ENCODE data around the gene NF2.

The NF2 gene

GRCh38 chr22:29673361-29674066 lies 70.1 kb downstream of the NF2 start:
- DNase-seq, result no peak

GRCh38 chr22:29674121-29674520 lies 70.7 kb downstream of the NF2 start:
- DNase-seq, result no peak

DNA sequence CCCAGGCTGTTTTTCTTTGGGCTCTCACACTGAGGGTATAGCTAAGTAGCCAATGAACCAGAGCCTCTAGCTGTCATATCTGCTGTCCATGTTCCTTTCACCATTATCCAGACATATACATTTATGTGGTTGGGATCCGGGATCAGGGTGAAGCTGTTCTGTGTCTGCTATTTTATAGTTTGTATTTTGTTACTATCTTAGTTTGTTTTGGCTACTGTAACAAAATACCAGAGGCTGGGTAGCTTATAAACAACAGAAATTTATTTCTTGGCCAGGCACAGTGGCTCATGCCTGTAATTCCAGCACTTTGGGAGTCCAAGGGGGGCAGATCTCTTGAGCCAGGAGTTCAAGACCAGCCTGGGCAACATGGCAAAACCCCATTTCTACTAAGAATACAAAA lies 75.9 kb downstream of the NF2 start:
- DNase-seq, result no peak

DNA sequence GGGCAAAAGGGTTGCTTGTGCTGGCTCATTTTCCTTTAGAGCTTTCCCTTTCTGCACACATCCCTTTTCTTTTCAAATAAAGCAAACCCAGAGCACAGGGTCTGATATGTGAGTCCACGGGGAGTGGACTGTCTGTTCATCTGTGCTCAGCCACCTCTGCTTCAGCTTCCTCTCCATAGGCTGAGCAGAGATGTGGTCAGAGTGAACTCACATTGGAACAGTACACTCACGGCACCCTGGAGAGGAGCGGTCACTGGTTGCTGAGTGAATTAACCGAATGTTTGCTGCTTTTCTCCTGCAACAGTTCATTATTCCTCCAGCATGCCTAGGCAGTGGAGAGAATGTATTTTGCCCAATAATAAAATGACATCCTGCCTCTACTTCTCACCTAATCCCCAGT lies 80.1 kb downstream of the NF2 start:
- no peak for DNase-seq

DNA sequence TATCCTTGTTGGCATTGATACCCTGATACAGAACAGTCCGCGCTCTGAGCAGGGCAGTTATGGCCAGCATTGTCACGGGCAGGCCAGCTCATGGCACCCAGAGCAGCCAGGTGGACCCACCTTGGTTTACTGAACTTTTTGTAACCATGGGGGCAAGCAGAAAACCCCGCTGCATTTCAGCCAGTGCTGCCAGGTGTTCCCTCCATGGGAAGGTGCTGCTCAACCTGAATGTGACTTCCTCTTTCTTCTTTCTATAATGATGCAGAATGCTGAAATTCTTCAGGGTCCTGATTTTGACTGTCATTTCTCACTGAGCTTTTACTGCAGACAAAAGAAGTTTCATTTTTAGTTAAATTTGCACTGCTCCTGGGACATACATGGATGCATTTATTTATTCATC lies 80.8 kb downstream of the NF2 start:
- no peak for DNase-seq

- DNase-seq, result no peak
Observed at GRCh38 chr22:29689206-29689879, 85.9 kb downstream of the NF2 start.

- DNase-seq, result no peak
Observed at GRCh38 chr22:29689880-29690213, 86.4 kb downstream of the NF2 start.

- no peak for DNase-seq
Observed at GRCh38 chr22:29690476-29690875, 87.0 kb downstream of the NF2 start.

GRCh38 chr22:29691636-29692326 lies 88.3 kb downstream of the NF2 start:
- no peak for DNase-seq

DNA sequence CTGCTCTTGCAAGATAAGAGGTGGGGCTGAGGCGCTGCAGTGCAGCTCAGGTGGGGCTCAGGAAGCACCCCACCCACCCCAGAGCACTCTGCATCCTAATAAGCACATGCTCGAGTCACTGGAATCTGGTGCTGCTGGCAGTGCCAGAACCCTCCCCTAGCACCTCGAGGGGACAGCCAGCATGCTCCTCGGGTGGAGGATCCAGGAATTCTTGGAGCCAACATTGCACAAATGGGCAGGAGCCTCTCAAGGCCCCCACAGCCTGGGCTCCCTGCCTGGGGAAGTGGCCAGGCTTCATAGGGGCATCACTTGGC lies 88.9 kb downstream of the NF2 start:
- no peak for DNase-seq

GRCh38 chr22:29693161-29693560 lies 89.7 kb downstream of the NF2 start:
- no peak for DNase-seq

- DNase-seq, result no peak
Observed at GRCh38 chr22:29693671-29694070, 90.2 kb downstream of the NF2 start.

GRCh38 chr22:29695129-29695926 lies 91.9 kb downstream of the NF2 start:
- no peak for DNase-seq

DNA sequence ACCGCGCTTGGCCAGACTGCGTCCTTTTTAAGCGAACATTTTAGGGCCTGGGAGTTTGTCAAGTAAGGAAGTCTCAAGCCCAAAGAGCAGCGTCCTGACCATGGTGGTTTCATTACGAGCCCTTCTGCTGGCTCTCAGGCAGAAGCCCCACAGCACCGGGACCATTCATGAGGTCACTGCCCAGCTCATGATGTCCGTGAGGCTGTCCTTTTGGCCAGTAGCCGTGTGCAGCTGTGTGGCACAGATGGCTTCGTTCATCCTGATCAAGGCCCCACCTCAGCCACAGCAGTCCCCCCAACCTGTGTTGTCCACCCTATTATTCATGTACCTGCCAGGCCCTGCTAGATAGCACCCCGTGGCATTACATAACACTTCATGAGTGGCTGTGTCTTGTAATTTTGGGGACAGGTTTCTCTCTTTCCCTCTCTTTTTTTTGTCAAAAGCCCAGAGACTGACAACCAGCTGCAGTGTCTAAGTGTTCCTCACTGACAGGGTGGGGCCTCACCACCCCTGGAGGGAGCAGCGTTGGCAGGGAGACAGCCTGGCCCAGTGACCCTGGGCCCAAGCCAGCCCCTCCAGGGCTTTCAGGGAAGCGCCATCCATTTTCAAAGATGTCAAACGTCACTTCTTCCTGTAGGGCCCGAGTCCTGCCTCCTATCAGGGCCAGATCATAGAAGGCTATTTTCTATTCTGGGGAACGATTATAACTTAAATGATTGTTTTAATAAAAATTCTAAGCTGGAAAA lies 94.6 kb downstream of the NF2 start:
- DNase-seq, result no peak

- no peak for DNase-seq
Observed at GRCh38 chr22:29700206-29700899, 96.9 kb downstream of the NF2 start.

DNA sequence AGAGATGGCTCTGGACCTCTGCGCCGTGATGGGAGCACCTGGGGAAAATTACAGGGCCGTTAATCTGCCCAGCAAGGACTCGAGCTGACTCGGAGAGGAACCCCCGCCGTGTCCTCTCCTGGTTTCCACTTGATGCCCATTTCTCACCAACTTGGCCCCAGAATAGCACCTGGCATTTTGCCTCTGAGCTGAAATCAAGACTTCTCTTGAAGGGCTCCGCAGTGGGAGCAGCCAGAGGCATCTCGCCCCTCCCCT lies 97.4 kb downstream of the NF2 start:
- no peak for DNase-seq

DNA sequence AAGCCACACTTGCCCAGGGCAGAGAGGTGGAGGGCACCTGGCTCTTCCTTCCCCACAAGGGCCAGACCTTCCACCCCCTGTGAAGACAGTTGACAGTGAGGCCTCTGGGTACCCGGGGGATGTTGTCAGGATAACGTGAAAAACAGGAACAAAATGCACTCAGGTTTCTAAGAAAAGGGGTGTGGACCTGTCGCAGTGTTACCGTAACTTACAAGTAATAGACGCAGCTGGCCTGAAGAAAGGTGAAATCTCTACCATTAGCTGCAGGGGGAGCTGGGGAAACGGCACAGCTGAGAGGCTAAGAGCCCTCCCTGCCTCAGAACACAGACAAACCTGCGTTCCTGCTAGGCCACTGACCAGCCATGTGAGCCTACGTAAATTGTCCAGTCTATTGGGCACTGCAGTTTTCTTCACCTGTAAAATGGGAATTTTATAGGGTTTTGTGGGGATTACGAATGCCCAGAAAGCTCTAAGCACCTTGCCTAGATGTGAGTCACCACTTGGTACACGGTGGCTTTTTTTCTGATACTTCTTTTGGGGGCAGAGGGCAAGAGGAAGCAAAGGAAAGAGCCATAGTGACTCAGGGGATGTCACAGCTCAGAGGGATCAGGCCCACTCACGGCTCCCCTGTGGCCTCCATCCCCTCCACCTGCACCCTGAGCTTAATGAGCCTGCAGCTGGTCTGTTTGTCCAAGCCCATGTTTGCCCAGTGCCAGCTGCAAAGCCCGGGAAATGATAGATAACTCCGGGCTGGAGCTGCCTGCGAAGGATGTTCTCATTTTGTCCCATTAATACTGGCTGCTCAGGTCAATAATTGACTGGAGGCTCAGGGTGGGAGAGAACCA lies 97.9 kb downstream of the NF2 start:
- DNase-seq, result no peak

DNA sequence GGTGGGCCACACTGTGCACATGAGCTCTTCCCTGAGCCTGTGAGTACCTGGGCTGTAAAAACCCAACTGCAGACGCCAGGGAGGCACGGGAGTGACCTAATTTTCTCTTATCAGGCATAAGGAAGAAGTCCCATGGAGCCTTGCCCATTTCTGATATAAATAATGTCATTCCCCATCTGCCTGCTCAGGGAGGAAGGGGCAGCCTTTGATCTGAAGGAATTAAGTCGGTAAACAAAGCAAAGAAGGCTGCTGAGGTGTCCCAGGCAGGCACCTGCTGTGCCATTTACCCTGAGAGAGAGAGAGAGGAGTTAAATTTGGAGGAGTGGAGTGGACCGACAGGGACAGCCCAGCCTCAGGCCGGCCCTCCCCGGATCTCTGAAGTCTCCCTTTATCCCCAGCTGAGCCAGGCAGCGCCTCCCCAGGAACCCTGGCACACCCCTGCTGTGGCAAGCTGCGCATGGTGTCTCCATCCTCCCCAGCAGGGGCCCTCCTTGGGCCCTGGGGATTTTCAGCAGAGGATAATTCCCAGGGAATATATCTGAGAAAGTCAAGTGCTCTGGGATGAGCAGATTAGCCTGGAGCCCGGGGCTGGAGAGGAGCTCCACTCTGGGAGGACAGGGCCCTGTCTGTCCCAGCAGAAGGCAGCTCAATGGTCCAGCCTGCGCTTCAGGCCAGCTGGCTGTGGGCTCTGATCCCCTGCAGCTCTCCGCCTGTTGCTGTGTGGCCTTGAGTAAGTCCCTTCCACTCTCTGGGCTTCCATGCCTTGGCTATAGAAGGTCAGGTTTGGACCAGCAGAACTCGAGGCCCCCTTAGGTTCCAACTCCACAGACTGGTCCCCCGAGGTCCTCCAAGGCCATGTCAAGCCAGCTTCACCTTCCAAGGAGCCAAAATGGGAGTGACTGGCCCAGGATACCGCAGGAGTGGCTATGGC lies 98.8 kb downstream of the NF2 start:
- DNase-seq, result no peak

DNA sequence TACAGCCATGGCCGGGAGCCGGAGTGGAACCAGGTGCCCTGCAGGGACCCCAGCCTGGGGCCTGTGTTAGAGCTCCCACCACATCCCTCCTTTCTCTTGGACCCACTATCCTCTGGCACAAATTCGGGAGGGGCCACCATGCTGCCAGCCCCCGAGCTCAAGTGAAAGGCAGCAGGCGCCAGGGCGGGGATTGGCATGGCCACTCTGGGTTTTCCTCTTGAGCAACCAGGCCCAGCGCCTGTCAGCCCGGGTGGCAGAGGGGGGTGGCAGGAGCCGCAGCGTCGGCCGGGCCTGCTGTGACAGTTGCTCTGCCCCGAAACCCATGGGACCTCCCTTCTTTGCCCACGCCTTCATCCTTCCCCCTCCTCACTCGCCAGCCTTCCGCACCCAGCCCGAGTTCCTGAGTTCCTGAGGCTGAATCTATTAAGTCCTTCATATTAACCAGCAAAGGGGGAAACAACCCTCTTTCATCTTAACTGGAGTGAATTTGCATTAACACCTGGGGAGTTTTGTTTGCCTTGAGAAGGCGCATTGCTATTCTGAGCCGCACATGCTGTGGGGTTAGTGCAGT lies 99.6 kb downstream of the NF2 start:
- no peak for DNase-seq

- DNase-seq, result no peak
Observed at GRCh38 chr22:29703569-29704195, 100.2 kb downstream of the NF2 start.
